Loucy (cell line): ENCODE measurements around the gene TIMM10.

Source experiments
- H2AFZ ChIP-seq: fragments of 200-600 bp; sonication (generic); 2 replicates; pipeline ENCODE4 v1.6.0; 2016; ENCODE audit warnings: antibody characterized with exemption, mild to moderate bottlenecking, low read length, moderate library complexity
- H3F3A ChIP-seq: fragments of 200-600 bp; 2 replicates; pipeline ENCODE4 v1.6.0; 2016; ENCODE audit warnings: antibody characterized with exemption, low read depth, mild to moderate bottlenecking
- H3K27me3 ChIP-seq: fragments of 200-600 bp; sonication (generic); 2 replicates; pipeline ENCODE4 v1.6.1; 2014; ENCODE audit warnings: low read length, mild to moderate bottlenecking; ENCODE audit not compliant: insufficient read depth, poor library complexity, severe bottlenecking
- H3K36me3 ChIP-seq: fragments of 200-600 bp; sonication (generic); 2 replicates; pipeline ENCODE4 v1.6.1; 2016; ENCODE audit warnings: low read length; ENCODE audit not compliant: insufficient read depth
- H3K4me1 ChIP-seq: fragments of 200-600 bp; sonication (generic); 2 replicates; pipeline ENCODE4 v1.5.1; 2014; ENCODE audit warnings: low read length, mild to moderate bottlenecking; ENCODE audit not compliant: insufficient read depth, poor library complexity, severe bottlenecking
- H3K4me2 ChIP-seq: fragments of 200-600 bp; sonication (generic); 2 replicates; pipeline ENCODE4 v1.6.0; 2014; ENCODE audit warnings: antibody characterized with exemption, low read length, low read depth, mild to moderate bottlenecking; ENCODE audit not compliant: poor library complexity, severe bottlenecking
- H3K4me3 ChIP-seq: fragments of 200-600 bp; sonication (generic); 2 replicates; pipeline ENCODE4 v1.5.1; 2014; ENCODE audit warnings: low read length, mild to moderate bottlenecking, mixed read lengths; ENCODE audit not compliant: poor library complexity, severe bottlenecking
- H3K79me2 ChIP-seq: fragments of 200-600 bp; sonication (generic); 2 replicates; pipeline ENCODE4 v1.6.1; 2014; ENCODE audit warnings: low read length; ENCODE audit not compliant: insufficient read depth
- H3K9ac ChIP-seq: fragments of 200-600 bp; sonication (generic); 2 replicates; pipeline ENCODE4 v1.6.0; 2014; ENCODE audit warnings: mild to moderate bottlenecking, low read depth, low read length, moderate library complexity; ENCODE audit not compliant: poor library complexity, severe bottlenecking
- H3K9me2 ChIP-seq: fragments of 200-600 bp; sonication (generic); replicated peaks from 2 replicates; pipeline ENCODE4 v1.6.1; 2016; ENCODE audit warnings: low read depth, low read length, mixed read lengths
- H3K9me3 ChIP-seq: fragments of 200-600 bp; sonication (generic); 2 replicates; pipeline ENCODE4 v1.6.1; 2014; ENCODE audit warnings: mild to moderate bottlenecking, antibody characterized with exemption, low read length, low read depth; ENCODE audit not compliant: insufficient read depth
- H4K20me1 ChIP-seq: fragments of 200-600 bp; sonication (generic); 2 replicates; pipeline ENCODE4 v1.6.0; 2014; ENCODE audit warnings: antibody characterized with exemption, low read length, mild to moderate bottlenecking; ENCODE audit not compliant: insufficient read depth, poor library complexity, severe bottlenecking
- CTCF ChIP-seq: fragments of 200-600 bp; sonication (generic); conservative IDR thresholded peaks from 2 replicates; pipeline ENCODE4 v1.5.1; 2014; ENCODE audit warnings: mild to moderate bottlenecking, antibody characterized with exemption, low read length
- EZH2phosphoT487 ChIP-seq: fragments of 200-600 bp; IDR thresholded peaks from 2 replicates; pipeline ENCODE4 v1.6.1; 2018; ENCODE audit warnings: antibody characterized with exemption, mild to moderate bottlenecking, moderate library complexity, borderline replicate concordance

Gene TIMM10

DNA sequence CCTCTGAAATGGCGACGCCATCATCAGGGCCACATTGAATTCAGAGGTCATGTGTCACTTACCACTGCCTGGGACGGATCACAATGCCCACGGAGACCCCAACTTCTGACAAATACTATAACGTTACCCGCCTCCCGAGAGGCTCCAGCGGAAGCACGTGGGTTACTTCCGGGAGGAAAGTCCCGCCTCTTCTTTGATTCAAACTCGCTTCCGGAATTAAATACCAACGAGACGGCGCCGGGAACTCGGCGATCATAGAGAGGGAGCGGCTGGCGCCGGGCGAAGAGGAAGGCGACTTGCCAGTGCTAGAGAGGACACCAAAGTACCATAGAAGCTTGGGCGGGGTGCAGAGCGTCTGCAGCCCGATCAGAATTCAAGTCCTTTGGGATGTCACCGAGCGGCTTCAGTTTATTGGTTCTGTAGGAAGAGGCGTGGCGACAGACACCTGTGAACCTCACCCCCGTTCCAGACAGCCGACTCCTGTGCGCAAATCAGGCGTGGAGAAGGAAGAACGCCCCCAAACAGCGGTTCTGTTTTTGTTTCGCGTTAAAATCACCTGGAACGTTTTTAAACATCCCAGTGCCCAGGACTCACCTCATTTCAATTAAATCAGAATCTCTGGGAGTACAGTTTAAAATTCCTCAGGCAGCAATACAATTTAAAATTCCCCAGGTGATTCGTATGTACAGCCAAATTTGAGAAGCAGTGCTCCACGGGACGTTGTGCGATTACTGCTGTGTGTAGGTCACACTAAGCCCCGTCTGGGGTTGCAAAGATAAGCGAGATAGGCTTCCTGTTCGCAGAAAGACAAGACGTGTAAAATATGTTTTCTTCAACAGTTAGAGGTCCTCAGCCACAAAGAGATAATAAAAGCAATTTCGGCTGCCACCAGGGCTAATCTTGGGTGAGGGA is at the start of gene TIMM10:
Gene TIMM10 (minus strand): TSS at position 159 of the 912 bp plus-strand sequence. CDS start 565 bp downstream, outside the sequence.
- Histone ChIP-seq H3K9me2 (no peaks in the 10 kb centered on the region), H3K9ac (peak within 1 kb of the TSS; percentile 98), H4K20me1 (peaks cover 6% of the 10 kb centered on the region), H3K4me2 (peak within 1 kb of the TSS; percentile 98), H3K9me3 (no peaks in the 10 kb centered on the region), H3F3A (peaks cover 9% of the 10 kb centered on the region; the same call in 1 of the 2 replicates), H3K79me2 (peaks cover 25% of the 10 kb centered on the region), H3K4me3 (peak within 1 kb of the TSS; percentile 100), H2AFZ (peak within 1 kb of the TSS; percentile 84), H3K36me3 (no peaks in the 10 kb centered on the region), H3K4me1 (peaks cover 34% of the 10 kb centered on the region), H3K27me3 (no peaks in the 10 kb centered on the region)
- TF ChIP-seq EZH2phosphoT487: no peak
- TF ChIP-seq CTCF: no peak

DNA sequence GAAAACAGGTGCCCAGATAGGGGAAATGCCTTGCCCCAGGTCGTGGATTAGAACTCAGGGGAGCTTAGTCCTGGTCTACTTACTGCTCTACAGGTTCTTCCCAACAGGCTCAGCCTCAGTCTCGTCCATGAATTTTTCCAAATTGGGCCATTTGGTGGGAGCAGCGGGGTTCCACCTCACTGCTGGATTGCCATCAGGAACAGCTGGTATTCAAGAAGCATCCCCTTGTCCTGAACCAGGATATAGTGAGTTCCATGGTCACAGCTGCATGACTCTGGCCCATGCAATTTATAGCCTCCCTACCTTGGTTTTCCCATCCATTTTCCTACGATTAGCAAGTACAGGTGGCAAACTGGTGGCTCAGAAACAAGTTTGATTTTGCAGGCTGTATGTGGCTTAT is 43.5 kb upstream of the TIMM10 start:
- Histone ChIP-seq H3K9me2 (no peaks in the 10 kb centered on the region), H2AFZ (no peak overlapping the region), H3K79me2 (no peaks in the 10 kb centered on the region), H3K27me3 (no peaks in the 10 kb centered on the region), H3K4me1 (peaks cover 22% of the 10 kb centered on the region), H3K9ac (no peak overlapping the region), H3K4me2 (no peak overlapping the region), H3K36me3 (no peaks in the 10 kb centered on the region), H4K20me1 (no peaks in the 10 kb centered on the region), H3K4me3 (no peak overlapping the region), H3F3A (no peaks in the 10 kb centered on the region), H3K9me3 (no peaks in the 10 kb centered on the region)
- no peak for TF ChIP-seq CTCF
- no peak for TF ChIP-seq EZH2phosphoT487

GRCh38 chr11:57571606-57572005 is 41.1 kb upstream of the TIMM10 start:
- no peak for TF ChIP-seq CTCF
- TF ChIP-seq EZH2phosphoT487: no peak
- Histone ChIP-seq H2AFZ (peak overlapping the region; percentile 85), H3K9me3 (no peaks in the 10 kb centered on the region), H3K4me1 (peaks cover 28% of the 10 kb centered on the region), H3K4me2 (peak overlapping the region; percentile 49), H3K9me2 (no peaks in the 10 kb centered on the region), H4K20me1 (no peaks in the 10 kb centered on the region), H3K9ac (peak overlapping the region; percentile 26), H3F3A (no peaks in the 10 kb centered on the region), H3K4me3 (peak overlapping the region; percentile 17), H3K79me2 (peaks cover 8% of the 10 kb centered on the region), H3K27me3 (no peaks in the 10 kb centered on the region), H3K36me3 (no peaks in the 10 kb centered on the region)
